Cardiac septum (tissue), 1 donor: ENCODE data around the gene PRLR. TPM values are rescaled to one million over a fixed set of nuclear protein-coding genes. Genes with fewer than 3 reads are reported as not detected.
"Not testable (repeated sequence)": the region's sequence is repeated elsewhere in the genome, so short reads cannot be mapped to it uniquely, and the experiment has no call there.

Experiments
- DNase-seq: peaks from one replicate; pipeline ENCODE4 v3.0.0-alpha.2; 2020; ENCODE audit warnings: low spot score
- intact Hi-C: fragments of 100-400 bp; cut with DNase I; formaldehyde crosslinking; loops from one replicate; pipeline ENCODE4 v1.14.0; 2022
- total RNA-seq: library from RNA; stranded (reverse); fragmentation: NEBNext Ultra II Directional; extraction: Animal tissue kit (Norgen Biotek cat#: 25700); gene quantifications from one replicate; pipeline ENCODE4 v1.2.1, GENCODE V29; 2021
- donor health status: DM: no; HTN: no; CAD: no.

The PRLR gene
- total RNA-seq, 1 donor from 2014 or later: 0.30 TPM

DNA sequence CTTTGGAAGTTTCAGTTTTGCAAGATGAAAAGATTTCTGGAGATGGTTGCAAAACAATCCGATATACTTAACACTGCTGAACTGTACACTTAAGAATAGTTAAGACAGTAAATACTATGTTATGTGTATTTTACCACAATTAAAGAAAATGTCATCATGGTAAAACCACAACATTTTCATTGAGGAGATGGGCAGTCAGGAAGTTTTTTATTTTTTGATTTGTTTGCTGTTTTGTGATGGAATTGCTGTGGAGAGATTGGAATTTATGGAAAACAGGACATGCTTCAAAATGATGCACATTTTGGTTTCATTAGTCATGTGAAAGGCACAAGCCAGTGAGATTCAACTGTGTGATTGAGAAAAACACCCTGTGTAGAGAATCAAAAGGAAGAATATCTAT lies 92.1 kb downstream of the PRLR start:
- no peak for DNase-seq
- intact Hi-C loops: no loop called here

DNA sequence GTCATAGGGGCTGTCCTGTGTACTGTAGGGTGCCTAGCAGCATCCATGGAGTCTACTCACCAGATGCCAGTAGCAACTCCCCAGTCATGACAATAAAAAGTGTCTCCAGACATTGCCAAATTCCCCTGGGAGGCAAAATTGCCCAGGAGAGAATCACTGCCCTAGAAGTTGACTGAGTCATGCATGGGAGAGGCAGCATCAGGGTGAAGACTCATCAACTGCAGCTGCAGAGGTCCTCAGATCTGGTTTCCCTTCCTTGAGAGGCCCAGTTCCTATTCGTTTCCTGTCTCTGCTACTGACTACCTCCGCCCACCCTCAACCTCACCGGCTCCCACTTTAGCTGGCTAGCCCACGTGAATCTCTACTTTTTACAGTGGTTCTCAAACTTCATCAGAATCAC lies 93.9 kb downstream of the PRLR start:
- intact Hi-C loops: no loop called here
- no peak for DNase-seq

DNA sequence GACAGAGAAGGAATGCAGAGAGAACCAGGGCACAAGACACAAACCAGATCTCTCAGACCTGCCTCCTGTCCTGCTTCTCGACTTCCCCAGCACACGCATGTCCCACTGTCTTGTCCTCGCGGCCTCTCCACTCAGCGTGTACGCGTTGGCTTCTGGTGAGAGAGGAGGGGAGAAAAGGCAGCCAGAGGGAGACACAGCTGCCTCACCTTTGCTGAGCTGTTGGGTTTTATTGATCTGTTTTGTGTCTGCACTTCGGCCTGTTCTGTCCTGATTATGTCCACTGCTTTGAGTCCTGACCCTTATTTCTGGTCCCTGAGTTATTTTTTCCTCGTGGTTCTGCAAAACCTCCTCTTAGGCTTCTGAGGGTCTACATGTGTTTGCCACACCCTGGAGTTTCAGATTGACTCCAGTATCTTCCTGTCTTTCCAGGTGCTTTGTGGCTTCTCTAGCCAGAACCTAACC lies 95.0 kb downstream of the PRLR start:
- intact Hi-C loops: no loop called here
- no peak for DNase-seq

DNA sequence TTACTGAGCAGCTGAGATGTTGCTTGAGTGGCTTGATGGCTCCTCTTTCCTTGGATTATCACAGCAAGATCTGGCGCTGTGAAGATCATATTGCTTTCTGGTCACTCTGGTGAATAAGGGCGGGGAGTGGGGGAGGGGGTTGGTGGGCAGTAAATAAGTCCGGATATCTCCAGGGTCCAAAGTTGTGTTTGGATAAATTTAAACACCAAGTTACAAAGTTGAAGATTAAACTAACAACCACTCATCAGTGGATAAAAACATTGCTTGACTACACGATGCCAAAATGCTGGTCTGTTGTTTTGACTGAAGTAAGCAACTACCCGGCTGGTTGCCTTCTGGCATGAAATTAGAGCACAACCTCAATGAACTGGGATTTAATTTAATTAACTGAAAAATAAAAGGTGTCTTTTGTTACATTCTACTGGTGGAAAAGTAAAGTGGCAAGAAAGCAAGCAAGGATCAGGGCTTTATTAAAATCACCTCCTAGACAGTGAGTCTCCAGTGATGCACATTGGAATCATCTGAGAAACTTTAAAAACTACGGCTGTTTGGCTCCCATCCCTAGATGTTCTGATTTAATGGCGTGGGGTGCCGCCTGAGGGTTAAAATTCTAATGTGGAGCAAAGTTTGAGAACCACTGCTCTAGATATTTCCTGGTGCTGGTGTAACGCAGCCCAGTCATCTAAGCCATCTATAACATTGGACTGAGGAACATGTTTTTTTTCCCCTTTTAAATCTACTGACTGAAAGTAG lies 95.8 kb downstream of the PRLR start:
- intact Hi-C loops: no loop called here
- DNase-seq: no peak

DNA sequence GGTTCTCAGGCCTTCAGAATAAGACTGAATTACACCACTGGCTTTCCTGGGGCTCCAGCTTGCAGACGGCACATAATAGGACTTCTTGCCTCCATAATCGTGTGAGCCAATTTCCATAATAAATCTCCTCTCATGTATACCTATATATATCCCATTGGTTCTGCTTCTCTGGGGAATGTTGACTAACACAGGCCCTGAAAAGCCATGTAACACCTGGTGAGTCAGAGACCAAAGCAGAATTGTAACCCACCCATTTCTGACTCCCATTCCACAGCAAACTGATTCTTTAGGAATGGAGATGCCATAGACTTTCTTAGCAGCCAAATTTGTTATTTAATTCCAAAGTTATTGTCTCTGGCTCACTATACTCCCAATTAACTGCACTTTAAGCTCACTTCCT lies 97.1 kb downstream of the PRLR start:
- intact Hi-C loops: no loop called here
- DNase-seq: no peak

DNA sequence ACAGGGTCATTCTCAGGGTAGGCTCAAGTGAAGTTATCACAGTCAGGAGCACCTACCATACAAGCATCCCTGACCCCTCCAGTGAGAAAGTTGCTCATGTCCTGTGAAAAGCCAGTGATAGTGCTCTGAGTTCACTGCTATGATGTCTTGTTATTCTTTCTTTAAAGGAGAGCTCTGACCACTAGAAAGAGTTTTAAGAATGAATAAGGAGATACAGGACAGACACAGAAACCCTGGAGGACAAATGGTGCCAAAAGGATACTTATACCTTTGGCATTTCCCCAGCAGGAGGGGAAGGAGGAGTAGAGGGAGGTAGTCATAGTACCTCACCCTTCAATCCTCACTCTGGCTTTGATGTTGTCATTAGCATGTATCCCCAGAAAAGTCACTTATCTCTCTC lies 98.6 kb downstream of the PRLR start:
- DNase-seq: no peak
- intact Hi-C loops: no loop called here

DNA sequence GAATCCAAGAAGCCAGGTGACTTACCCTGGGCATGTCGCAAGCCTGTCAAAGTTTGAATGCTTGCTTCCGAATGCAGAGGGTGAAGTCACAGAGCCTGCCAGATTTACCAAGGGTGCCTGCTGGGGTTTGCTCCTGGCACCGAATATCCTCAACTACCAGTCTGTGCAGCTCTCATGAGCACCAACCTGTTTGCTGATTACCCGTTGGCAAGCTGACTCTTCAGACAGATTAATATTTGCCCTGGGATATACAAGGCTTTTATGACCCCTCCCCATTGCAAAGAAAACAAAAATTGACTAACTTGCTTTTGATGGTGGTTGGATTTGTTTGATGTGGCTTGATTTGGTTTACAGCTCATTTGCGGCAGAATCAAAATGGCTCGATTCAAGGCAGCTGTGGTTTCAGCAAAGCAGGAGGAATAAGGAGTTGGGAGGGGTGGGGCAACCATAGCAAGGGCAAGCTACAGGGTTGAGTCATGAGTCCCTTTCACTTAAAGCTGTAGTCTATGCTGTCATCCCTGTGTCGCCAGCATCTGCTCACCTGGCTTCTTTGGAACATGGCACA lies 100.3 kb downstream of the PRLR start:
- intact Hi-C loops: no loop called here
- no peak for DNase-seq

DNA sequence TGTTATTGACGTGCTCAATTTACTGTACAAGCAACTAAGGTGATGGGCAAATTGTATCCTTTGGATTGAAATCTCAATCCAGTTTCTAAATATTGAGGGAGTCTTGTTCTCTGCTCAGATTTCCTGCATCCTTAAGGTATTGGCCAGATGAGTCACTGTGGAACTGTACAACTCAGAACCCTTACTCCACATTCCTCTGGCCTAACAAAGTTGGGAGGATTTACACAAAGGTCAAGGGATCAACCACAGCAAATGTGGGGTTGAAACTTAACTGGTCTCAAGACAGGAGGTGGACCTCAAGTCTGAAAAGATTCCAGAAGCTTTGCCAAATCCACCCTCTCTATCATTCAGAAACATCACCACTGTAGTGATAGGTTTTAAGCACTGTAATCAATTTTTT lies 101.0 kb downstream of the PRLR start:
- intact Hi-C loops: no loop called here
- no peak for DNase-seq

DNA sequence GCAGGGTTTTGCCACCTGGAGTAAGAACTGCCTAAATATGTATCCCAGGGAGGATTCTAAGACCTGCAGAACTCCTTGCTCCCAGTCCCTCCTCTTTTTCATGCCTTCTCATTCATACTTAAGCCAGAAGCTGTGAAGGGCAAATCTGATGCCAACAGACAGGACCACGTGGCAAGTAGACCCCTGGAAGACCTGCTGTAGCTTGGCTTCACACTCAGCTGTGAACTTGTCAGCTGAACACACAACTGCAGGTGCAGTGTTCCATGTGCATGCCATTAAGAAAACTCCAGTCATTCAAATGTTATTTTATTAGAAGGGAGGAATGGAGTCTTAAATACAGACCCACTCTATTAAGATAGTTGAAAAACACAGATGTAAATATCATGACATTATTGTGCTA lies 103.3 kb downstream of the PRLR start:
- no peak for DNase-seq
- intact Hi-C loops: no loop called here

DNA sequence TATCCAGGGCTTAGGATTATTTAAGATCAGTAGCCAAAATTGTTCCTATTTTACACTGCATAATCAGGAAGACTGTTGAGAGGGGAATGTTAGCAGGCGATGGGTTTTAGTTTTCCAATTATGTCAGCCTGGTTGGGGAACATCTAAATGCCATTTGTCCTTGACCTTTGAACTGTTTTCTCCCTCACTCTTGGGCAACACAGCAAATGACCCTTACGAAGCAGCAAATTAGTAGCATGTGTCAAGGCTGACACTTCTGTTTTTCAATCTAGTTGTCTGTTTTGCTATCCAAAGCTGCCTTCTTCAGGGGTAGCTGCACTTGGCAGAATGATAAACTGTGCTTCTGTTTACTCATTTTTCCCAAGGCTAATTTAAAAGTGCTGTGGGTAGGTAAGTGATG lies 104.5 kb downstream of the PRLR start:
- intact Hi-C loops: no loop called here

DNA sequence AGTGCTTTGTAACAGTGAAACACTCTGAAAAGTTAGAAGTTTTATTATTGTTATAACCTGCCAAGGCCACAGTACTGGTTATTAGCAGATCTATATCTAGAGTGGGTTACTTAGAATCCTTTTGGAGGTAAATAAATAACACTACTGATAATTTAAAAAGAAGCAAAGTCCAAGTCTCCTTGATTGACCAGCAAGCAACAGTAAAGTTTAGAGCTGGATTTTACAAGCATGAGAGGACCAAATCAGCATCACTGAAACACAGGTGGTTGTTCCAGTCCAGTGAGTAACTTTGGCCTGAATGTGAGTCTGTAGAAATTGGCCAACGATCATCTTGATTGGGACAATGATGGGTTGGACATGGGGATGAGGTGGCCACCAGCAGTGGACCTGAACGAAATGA lies 105.4 kb downstream of the PRLR start:
- intact Hi-C loops: no loop called here
- no peak for DNase-seq

More for the DNA sequence above, 104.5 kb downstream of the PRLR start:
- DNase-seq: no peak

DNA sequence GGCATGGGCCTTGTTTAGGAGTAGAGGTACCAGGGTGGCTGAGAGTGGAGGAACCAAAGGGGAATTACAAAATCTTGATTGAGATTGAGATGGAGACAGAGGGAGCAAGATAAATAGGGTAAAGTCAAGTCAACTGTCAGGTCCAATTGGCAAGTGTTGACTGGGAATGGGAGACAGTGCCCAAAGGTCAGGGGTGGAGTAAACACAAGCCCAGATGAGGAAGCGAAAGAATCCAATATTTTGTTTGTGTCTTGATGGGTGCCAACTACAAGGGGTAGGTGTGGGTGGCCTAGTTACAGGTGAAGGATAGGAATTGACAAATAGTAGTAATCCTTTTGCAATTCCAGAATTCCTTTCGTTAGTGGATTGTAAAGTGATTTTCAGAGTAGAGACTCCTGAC lies 107.5 kb downstream of the PRLR start:
- intact Hi-C loops: no loop called here
- DNase-seq: no peak

DNA sequence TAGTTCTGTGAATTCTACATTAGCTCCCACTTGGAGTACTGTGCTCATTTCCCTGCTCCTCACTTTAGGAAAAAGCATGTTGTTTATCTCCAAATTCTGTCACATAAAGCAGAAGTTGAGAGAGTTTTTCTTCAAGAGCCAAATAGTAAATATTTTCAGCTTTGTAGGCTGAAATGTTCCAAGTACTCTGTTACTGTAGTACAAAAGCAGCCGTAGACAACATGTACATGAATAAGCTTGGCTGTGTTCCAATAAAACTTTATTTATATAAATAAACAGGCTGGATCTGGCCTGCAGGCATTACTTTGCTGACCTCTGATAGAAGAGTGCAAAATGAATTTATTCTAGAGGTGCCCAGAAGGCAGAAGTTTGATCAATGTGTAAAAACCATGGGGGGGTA lies 109.6 kb downstream of the PRLR start:
- DNase-seq: no peak
- intact Hi-C loops: no loop called here

DNA sequence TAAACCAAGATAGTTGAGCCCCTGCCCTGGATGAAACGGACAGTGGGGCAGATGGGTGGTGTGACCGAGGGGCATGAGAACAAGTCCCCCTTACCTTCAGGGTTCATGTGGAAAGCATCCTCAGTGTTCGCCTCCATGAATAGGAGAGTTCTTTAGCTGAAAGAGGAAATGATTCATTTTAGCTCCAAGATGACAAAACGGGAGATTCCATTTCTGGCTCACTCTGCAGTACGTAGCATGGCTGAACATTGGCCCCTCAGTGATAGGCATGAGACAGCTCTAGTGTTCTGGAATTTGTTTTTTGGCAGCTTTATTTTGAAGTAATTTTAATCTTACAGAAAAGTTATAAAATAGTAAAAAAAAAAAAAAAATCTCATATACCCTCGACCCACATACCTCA lies 112.3 kb downstream of the PRLR start:
- no peak for DNase-seq
- intact Hi-C loops: no loop called here

DNA sequence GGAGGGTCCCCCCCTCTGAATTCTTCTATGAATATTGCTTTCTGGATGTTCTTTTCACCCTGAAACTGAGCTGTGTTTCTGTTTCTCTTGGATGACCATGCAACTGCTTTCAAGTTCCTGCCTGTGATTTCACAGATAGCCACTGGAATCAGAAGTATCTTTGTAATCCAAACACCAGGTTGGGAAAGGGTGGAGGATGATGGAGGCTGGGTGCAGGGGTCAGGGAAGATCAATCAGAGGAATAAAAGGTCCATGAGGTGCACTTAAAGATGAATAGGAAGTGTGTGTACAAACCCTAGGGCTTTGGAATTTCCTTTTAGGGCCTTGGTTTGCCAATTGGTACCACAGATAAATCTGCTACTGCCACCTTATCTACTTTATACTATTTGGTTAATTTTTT lies 114.4 kb downstream of the PRLR start:
- intact Hi-C loops: no loop called here
- no peak for DNase-seq

DNA sequence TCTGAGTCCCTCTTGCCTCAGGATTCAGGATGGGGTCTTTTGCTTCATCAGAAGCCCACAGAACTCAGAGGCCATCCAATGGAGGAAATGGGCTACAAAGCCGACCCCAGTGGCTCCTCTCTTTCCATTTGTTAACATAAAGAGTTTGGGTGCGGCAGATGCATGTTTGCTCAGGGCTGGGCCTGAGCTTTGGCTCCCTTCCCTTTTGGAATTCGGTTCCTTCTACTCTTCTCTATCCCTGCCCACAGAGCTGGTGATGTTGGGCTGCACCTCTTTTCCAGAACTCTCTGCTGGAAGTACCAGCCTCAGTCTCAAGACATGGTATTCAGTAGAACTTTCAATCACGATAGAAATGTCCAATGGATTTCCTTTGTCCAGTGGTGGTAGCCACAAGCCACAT lies 115.6 kb downstream of the PRLR start:
- DNase-seq: no peak
- intact Hi-C loops: no loop called here

DNA sequence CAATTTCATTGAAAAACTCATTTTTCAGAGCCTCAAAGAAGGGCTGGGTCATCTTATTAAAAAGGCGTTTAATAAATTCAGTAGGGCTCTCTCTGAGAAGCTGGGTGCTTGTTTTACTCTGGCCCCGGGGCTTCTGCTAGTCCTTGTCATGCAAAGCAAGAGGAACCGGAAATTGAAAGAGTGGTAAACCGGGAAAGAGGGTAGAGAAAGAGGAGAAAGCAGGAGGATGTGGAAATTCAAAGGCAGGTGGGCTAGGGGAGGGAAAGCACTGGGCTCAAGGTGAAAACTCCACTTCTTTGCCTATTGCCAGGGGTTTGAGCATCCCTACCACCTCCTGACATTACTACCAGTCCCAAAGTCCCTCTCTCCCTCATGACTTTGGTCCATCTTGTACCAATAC lies 118.0 kb downstream of the PRLR start:
- intact Hi-C loops: no loop called here

DNA sequence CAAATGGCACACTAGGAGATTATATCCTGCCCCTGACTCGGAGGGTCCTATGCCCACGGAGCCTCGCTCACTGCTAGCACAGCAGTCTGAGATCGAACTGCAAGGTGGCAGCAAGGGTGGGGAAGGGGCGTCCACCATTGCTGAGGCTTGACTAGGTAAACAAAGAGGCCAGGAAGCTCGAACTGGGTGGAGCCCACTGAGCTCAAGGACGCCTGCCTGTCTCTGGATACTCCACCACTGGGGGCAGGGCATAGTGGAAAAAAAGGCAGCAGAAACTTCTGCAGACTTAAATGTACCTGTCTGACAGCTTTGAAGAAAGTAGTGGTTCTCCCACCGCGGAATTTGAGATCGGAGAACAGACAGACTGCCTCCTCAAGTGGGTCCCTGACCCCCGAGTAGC lies 125.7 kb downstream of the PRLR start:
- DNase-seq, intact Hi-C loops: not testable (repeated sequence)

More for the DNA sequence above, 118.0 kb downstream of the PRLR start:
- no peak for DNase-seq

DNA sequence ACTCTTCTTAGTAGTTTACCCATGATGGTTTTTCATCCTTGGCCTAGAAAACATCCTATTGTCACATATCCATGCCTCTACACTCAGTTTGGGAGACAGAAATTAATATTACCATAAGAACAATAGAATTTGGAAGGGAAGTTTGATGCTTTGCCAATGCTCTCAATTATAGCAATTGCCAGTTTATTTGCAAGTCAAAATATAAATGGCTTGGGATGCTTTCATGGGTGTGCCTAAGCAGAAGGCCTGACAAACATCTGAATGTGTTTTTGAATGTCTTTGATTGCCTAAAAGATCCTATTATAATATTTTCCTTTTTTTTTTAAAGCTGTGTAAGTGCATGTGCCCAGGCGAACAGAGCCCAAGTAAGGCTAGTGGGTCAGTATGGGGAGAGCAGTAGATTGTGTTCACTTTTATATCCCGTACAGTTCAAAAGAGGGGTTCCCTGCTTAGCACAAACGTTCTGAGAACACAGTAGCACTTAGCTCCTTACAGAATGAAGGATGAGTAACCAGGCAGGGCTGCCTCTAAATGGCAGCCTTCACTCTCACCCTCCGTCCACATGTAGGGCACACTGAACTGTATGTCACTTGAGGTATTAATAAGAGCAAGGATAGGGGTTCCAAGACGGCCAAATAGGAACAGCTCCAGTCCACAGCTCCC lies 126.5 kb downstream of the PRLR start:
- intact Hi-C loops: no loop called here
- no peak for DNase-seq

DNA sequence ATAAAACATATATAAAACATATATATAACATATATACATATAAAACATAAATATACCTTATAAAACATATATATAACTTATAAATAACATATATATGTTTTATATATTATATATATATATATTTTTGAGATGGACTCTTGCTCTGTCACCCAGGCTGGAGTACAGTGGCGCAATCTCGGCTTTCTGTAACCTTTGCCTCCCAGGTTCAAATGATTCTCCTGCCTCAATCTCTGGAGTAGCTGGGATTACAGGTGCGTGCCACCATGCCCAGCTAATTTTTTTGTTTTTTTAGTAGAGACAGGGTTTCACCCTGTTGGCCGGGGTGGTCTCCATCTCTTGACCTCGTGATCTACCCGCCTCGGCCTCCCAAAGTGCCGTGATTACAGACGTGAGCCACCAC lies 128.6 kb downstream of the PRLR start:
- intact Hi-C loops, DNase-seq: not testable (repeated sequence)

DNA sequence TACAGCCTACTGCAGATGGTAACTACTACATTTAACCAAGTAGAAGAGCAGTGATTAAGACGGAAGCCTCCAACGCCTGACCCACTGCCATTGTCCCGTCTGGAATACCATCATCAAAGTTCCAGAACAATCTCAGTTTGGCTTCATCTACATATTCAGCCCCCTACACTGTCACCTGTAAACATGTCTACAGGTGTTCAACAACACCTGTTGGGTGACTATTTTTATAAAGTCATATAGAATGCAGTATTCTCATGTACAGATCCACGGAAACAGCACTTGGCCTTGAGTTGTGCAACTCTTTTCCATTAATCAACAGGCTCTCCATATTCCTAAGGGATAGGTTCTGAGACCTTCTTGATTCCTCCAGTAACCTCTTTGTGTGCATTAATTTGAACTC lies 129.3 kb downstream of the PRLR start:
- DNase-seq: no peak
- intact Hi-C loops: no loop called here
